Measurements from ENCODE around the gene RAB4A.

Gene RAB4A

DNA sequence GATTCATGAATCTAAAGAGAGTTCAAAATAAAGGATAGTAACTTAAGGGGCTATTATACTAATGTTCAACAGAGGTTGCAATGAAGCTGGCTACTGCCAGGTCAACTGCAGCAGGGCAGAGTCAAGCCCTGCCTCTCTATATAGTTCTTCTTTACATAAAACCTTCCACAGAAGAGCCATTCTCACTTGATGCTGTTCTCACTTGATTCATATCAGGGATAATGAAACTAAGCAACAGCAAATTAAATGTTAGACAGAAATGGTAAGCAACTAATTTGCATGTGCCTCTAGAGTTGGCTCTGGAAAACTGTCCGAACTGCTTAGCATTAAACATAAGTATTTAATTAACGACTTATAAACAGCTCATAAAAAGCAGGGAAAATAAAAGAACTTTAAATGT, 54.5 kb downstream of the RAB4A start:
- H3K4me3 ChIP-seq (ENCODE audit: low read depth, low read length) = no peak overlapping the region
- H3K4me1 ChIP-seq (ENCODE audit: control insufficient read depth, insufficient read depth, low read length) = 0 out of 2 replicates have a peak, but pooled peaks cover 6% of the 10 kb centered on the region
- H3K36me3 ChIP-seq (ENCODE audit: control insufficient read depth in 2 of 2, insufficient read depth in 1 of 2, low read length in 2 of 2) = peaks cover 54 to 75% of the 10 kb centered on the region in 2 experiments
- no peaks in the 10 kb centered on the region for H3K9me3 ChIP-seq (ENCODE audit: control insufficient read depth, insufficient read depth, low read depth, low read length)
- no peak for TF ChIP-seq PRDM1 (tag by site-specific recombination; IDR thresholded peaks at IDR 0.05)
- no peak for TF ChIP-seq ZNF223 (tag by site-specific recombination; IDR thresholded peaks at IDR 0.05)
- TF ChIP-seq WT1 (tag by site-specific recombination; IDR thresholded peaks at IDR 0.05) = no peak
- TF ChIP-seq ZNF555 (tag by site-specific recombination; conservative IDR thresholded peaks at IDR 0.05) = no peak
- TF ChIP-seq FEZF1 (tag by site-specific recombination; IDR thresholded peaks at IDR 0.05) = no peak
- TF ChIP-seq, protein P1, sequence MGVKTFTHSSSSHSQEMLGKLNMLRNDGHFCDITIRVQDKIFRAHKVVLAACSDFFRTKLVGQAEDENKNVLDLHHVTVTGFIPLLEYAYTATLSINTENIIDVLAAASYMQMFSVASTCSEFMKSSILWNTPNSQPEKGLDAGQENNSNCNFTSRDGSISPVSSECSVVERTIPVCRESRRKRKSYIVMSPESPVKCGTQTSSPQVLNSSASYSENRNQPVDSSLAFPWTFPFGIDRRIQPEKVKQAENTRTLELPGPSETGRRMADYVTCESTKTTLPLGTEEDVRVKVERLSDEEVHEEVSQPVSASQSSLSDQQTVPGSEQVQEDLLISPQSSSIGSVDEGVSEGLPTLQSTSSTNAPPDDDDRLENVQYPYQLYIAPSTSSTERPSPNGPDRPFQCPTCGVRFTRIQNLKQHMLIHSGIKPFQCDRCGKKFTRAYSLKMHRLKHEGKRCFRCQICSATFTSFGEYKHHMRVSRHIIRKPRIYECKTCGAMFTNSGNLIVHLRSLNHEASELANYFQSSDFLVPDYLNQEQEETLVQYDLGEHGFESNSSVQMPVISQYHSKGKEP (tag by site-specific recombination; IDR thresholded peaks at IDR 0.05) = no peak
- TF ChIP-seq BCL11A (tag by site-specific recombination; IDR thresholded peaks at IDR 0.05; ENCODE audit: low read depth) = no peak
- TF ChIP-seq ZBTB1 (tag by site-specific recombination; IDR thresholded peaks at IDR 0.05) = no peak
- no peak for TF ChIP-seq ZNF473 (tag by site-specific recombination; IDR thresholded peaks at IDR 0.05)
- no peak for TF ChIP-seq ZNF701 (tag by site-specific recombination; IDR thresholded peaks at IDR 0.05)
- TF ChIP-seq, protein P2, sequence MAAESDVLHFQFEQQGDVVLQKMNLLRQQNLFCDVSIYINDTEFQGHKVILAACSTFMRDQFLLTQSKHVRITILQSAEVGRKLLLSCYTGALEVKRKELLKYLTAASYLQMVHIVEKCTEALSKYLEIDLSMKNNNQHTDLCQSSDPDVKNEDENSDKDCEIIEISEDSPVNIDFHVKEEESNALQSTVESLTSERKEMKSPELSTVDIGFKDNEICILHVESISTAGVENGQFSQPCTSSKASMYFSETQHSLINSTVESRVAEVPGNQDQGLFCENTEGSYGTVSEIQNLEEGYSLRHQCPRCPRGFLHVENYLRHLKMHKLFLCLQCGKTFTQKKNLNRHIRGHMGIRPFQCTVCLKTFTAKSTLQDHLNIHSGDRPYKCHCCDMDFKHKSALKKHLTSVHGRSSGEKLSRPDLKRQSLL (tag by site-specific recombination; IDR thresholded peaks at IDR 0.05) = no peak
- no peak for TF ChIP-seq ZNF843 (tag by site-specific recombination; IDR thresholded peaks at IDR 0.05)
- TF ChIP-seq, protein P3, sequence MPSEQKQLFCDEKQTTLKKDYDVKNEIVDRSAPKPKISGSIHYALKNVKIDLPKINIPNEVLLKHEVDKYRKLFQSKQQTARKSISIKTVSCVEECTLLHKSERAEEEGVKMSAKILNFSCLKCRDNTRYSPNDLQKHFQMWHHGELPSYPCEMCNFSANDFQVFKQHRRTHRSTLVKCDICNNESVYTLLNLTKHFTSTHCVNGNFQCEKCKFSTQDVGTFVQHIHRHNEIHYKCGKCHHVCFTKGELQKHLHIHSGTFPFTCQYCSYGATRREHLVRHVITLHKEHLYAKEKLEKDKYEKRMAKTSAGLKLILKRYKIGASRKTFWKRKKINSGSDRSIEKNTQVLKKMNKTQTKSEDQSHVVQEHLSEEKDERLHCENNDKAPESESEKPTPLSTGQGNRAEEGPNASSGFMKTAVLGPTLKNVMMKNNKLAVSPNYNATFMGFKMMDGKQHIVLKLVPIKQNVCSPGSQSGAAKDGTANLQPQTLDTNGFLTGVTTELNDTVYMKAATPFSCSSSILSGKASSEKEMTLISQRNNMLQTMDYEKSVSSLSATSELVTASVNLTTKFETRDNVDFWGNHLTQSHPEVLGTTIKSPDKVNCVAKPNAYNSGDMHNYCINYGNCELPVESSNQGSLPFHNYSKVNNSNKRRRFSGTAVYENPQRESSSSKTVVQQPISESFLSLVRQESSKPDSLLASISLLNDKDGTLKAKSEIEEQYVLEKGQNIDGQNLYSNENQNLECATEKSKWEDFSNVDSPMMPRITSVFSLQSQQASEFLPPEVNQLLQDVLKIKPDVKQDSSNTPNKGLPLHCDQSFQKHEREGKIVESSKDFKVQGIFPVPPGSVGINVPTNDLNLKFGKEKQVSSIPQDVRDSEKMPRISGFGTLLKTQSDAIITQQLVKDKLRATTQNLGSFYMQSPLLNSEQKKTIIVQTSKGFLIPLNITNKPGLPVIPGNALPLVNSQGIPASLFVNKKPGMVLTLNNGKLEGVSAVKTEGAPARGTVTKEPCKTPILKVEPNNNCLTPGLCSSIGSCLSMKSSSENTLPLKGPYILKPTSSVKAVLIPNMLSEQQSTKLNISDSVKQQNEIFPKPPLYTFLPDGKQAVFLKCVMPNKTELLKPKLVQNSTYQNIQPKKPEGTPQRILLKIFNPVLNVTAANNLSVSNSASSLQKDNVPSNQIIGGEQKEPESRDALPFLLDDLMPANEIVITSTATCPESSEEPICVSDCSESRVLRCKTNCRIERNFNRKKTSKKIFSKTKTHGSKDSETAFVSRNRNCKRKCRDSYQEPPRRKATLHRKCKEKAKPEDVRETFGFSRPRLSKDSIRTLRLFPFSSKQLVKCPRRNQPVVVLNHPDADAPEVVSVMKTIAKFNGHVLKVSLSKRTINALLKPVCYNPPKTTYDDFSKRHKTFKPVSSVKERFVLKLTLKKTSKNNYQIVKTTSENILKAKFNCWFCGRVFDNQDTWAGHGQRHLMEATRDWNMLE (tag by site-specific recombination; conservative IDR thresholded peaks at IDR 0.05; ENCODE audit: low read depth) = no peak
- no peak for TF ChIP-seq ZNF19 (tag by site-specific recombination; IDR thresholded peaks at IDR 0.05; ENCODE audit: low read depth)
- TF ChIP-seq ZIC2 (tag by site-specific recombination; IDR thresholded peaks at IDR 0.05) = no peak
- no peak for TF ChIP-seq ZBTB17 (tag by site-specific recombination; IDR thresholded peaks at IDR 0.05)
- TF ChIP-seq, protein P4, sequence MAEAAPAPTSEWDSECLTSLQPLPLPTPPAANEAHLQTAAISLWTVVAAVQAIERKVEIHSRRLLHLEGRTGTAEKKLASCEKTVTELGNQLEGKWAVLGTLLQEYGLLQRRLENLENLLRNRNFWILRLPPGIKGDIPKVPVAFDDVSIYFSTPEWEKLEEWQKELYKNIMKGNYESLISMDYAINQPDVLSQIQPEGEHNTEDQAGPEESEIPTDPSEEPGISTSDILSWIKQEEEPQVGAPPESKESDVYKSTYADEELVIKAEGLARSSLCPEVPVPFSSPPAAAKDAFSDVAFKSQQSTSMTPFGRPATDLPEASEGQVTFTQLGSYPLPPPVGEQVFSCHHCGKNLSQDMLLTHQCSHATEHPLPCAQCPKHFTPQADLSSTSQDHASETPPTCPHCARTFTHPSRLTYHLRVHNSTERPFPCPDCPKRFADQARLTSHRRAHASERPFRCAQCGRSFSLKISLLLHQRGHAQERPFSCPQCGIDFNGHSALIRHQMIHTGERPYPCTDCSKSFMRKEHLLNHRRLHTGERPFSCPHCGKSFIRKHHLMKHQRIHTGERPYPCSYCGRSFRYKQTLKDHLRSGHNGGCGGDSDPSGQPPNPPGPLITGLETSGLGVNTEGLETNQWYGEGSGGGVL (tag by site-specific recombination; IDR thresholded peaks at IDR 0.05) = no peak
- no peak for TF ChIP-seq ZNF202 (tag by site-specific recombination; IDR thresholded peaks at IDR 0.05; ENCODE audit: borderline replicate concordance)
- H3K27ac ChIP-seq (ENCODE audit: extremely low read depth, low read depth, low read length) = no peak overlapping the region
- ChIA-PET CTCF (interaction anchor here (0.6 to 1.7 kb wide), 5 partner anchors 15 to 620 kb away, joined by 3 to 5 read pairs (median 4); no protein-coding TSS in a partner anchor), POLR2A (no interaction called here)

All from HEK293 (cell line).